Esophagus muscularis mucosa (tissue), 4 donors: ENCODE data around the gene AMFR. TPM values are rescaled to one million over a fixed set of nuclear protein-coding genes. Genes with fewer than 3 reads are reported as not detected.
A peak's percentile ranks its signal among the peaks of the same experiment; 100 is the strongest.

Source experiments
- DNase-seq: peaks from one replicate; pipeline ENCODE4 v3.0.0-alpha.2; 2017; ENCODE audit errors: extremely low spot score
- H3K27ac ChIP-seq, 4 donors: fragments of 200-600 bp; sonication (generic); replicated peaks in 1 of 4; 1 replicate in 3 of 4; 2 replicates in 1 of 4; pipeline ENCODE4 v1.5.1; 2016 to 2019; ENCODE audit warnings: mild to moderate bottlenecking in 1 of 4
- H3K27me3 ChIP-seq, 4 donors: fragments of 200-600 bp; sonication (generic); one replicate each; pipeline versions ENCODE4 v1.5.1 to v1.6.0; 2016 to 2019
- H3K36me3 ChIP-seq, 4 donors: fragments of 200-600 bp; sonication (generic); one replicate each; pipeline ENCODE4 v1.5.1; 2016 to 2019
- H3K4me1 ChIP-seq, 4 donors: fragments of 200-600 bp; sonication (generic); one replicate each; pipeline ENCODE4 v1.5.1; 2016 to 2019
- H3K4me3 ChIP-seq, 4 donors: fragments of 200-600 bp; sonication (generic); 1 replicate in 2 of 4; 2 replicates in 2 of 4; pipeline ENCODE4 v1.5.1; 2016 to 2019; ENCODE audit warnings: mild to moderate bottlenecking in 4 of 4, moderate library complexity in 1 of 4
- H3K9me3 ChIP-seq, 4 donors: fragments of 200-600 bp; sonication (generic); 1 replicate in 3 of 4; 2 replicates in 1 of 4; pipeline ENCODE4 v1.5.1; 2016 to 2019
- EP300 ChIP-seq: sonication (generic); formaldehyde crosslinking; IDR thresholded peaks from one replicate; pipeline ENCODE4 v1.6.1; 2017; ENCODE audit warnings: antibody characterized with exemption
- POLR2A ChIP-seq: fragments of 450-650 bp; IDR thresholded peaks from one replicate; pipeline ENCODE4 v1.6.1; 2017; ENCODE audit warnings: antibody characterized with exemption, moderate library complexity, mild to moderate bottlenecking, low read depth
- POLR2AphosphoS5 ChIP-seq, 2 donors: sonication (generic); formaldehyde crosslinking; IDR thresholded peaks; one replicate each; pipeline ENCODE4 v1.6.1; 2017; ENCODE audit warnings: antibody characterized with exemption in 2 of 2
- WGBS: methylation state at CpG from one replicate; pipeline ENCODE4 v1.1.5; 2018; 5-methylcytosine and 5-hydroxymethylcytosine counted together
- intact Hi-C: fragments of 100-400 bp; cut with DNase I; formaldehyde crosslinking; loops from one replicate; pipeline ENCODE4 v1.15.1; 2023
- total RNA-seq, 4 donors: library from RNA; depleted of rRNA; stranded (reverse); fragments of >200 nt; gene quantifications; one replicate each; pipeline versions ENCODE4 v1.1.0 to v1.2.1, GENCODE V29; 2016
- TF ChIP-seq, protein P1 (sequence below), 3 experiments: fragments of 200-600 bp in 2 of 3; fragments of 450-650 bp in 1 of 3; sonication (generic) in 2 of 3; IDR thresholded peaks; one replicate each; pipeline ENCODE4 v1.5.1; 2017 to 2019; ENCODE audit warnings: antibody characterized with exemption in 3 of 3, mild to moderate bottlenecking in 2 of 3, moderate library complexity in 1 of 3

AMFR gene
- total RNA-seq, 4 donors from 2014 or later, result 150 to 205 (median 179) TPM

DNA sequence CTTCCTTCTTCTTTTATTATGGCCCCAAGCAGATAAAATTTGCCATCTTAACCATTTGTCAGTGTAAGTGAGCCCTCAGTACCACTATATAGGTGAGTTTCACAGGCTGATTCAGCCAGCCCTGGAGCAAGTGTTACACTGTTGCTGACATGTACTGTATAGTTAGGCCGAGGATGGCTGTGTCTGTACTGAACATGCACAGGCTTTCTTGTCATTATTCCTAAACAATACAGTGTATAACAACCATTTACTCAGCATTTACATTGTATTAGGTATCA lies 53.7 kb downstream of the AMFR start:
- no peak for TF ChIP-seq POLR2A
- no peak for TF ChIP-seq EP300
- TF ChIP-seq POLR2AphosphoS5 (IDR thresholded peaks at IDR 0.05), result no peak
- TF ChIP-seq, protein P1, sequence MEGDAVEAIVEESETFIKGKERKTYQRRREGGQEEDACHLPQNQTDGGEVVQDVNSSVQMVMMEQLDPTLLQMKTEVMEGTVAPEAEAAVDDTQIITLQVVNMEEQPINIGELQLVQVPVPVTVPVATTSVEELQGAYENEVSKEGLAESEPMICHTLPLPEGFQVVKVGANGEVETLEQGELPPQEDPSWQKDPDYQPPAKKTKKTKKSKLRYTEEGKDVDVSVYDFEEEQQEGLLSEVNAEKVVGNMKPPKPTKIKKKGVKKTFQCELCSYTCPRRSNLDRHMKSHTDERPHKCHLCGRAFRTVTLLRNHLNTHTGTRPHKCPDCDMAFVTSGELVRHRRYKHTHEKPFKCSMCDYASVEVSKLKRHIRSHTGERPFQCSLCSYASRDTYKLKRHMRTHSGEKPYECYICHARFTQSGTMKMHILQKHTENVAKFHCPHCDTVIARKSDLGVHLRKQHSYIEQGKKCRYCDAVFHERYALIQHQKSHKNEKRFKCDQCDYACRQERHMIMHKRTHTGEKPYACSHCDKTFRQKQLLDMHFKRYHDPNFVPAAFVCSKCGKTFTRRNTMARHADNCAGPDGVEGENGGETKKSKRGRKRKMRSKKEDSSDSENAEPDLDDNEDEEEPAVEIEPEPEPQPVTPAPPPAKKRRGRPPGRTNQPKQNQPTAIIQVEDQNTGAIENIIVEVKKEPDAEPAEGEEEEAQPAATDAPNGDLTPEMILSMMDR (IDR thresholded peaks at IDR 0.05), result no peak
- no peak overlapping the region for H3K4me3 ChIP-seq
- intact Hi-C loops, result no loop called here
- H3K4me1 ChIP-seq, result peaks cover 17 to 39% (median 32%) of the 10 kb centered on the region in 4 donors
- H3K27ac ChIP-seq, result peak overlapping the region; percentile 41 to 59 (median 46)
- no peaks in the 10 kb centered on the region for H3K9me3 ChIP-seq
- no peak for DNase-seq
- H3K36me3 ChIP-seq, result peaks cover 17 to 46% (median 31%) of the 10 kb centered on the region in 4 donors
- no peaks in the 10 kb centered on the region for H3K27me3 ChIP-seq
- 67% methylated on average over 1 of the region's 1 CpG for WGBS

DNA sequence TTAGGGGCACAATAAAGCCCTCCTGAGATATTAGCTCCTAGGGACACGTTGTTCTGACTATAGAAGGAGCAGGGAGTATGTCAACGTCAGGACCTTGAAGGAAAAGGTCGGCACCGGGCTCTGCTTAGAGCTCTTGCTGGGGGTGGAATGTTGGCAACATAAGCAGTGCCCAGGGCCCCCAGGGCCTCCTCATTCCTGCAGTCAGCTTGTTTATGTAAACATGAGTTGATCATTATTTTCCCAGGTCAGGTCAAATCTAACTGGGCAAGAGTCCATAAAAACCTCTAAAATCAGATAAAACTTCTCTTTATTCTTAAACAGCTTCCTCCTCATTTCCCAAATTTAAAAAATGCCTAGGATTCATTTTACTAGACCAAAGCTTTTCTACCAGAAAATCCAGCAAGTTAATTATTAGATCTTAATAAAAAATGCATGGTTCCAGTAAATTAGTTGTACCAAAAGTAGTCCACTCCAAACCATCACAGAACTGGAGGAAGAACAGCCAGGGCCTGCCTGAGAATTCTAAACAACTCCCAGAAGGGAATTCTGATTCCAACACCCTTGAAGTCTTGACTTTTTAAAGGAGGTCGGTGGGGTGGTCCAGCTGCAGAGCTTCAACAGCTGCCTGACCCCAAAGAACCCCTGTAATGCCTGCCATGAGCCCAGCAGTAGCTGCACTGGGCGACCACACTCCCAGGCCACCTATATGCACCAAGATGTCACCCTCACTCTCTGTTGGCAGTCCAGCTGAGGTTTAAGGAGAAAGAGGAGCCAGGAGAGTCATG lies 54.3 kb downstream of the AMFR start:
- Histone ChIP-seq H3K4me3 (no peak overlapping the region), H3K27ac (peak overlapping the region; percentile 41 to 59 (median 46)), H3K27me3 (no peaks in the 10 kb centered on the region), H3K4me1 (peaks cover 17 to 39% (median 32%) of the 10 kb centered on the region in 4 donors), H3K36me3 (peaks cover 19 to 51% (median 34%) of the 10 kb centered on the region in 4 donors), H3K9me3 (no peaks in the 10 kb centered on the region)
- intact Hi-C loops, result no loop called here
- peak; percentile 64 for DNase-seq
- 42% methylated on average over 6 of the region's 6 CpGs for WGBS
- TF ChIP-seq, protein P1 (IDR thresholded peaks at IDR 0.05), result no peak
- TF ChIP-seq POLR2A, result no peak
- no peak for TF ChIP-seq POLR2AphosphoS5 (IDR thresholded peaks at IDR 0.05)
- TF ChIP-seq EP300, result no peak

DNA sequence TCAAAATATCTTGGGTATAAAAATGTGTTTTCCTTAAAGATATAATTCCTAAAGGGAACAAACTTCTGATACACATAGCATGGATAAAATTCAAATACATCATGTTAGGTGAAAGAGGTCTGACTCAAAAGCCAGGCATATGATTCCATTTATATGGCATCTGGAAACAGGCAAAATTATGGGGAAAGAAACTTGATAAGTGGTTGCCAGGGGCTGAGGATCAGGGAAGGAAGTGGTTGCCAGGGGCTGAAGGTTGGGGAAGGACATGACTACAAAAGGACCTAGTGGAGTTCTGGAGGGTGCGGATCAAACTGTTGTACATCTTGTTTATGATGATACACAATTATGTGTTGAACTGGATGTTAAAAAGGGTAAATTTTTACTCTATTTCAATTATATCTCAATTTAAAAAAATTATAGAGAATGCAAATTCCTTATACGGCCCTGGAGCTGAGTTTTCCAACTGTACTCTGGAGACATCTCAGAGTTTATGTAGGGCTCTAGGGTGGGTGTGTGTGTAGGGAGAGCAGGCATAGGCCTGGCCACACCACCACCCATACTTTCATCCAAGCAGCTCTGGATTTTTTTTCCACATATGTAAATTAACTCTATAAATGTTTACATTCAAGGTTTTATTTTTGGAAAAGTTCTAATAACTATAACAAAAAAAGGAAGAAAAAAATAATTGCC lies 55.0 kb downstream of the AMFR start:
- peak; percentile 68 for DNase-seq
- Histone ChIP-seq H3K4me1 (peaks cover 17 to 39% (median 32%) of the 10 kb centered on the region in 4 donors), H3K27me3 (no peaks in the 10 kb centered on the region), H3K4me3 (no peak overlapping the region), H3K9me3 (no peaks in the 10 kb centered on the region), H3K27ac (peak overlapping the region; percentile 41 to 59 (median 46)), H3K36me3 (peaks cover 19 to 54% (median 39%) of the 10 kb centered on the region in 4 donors)
- WGBS, result 85% methylated on average over 2 of the region's 2 CpGs
- intact Hi-C loops, result no loop called here
- no peak for TF ChIP-seq EP300
- TF ChIP-seq POLR2AphosphoS5 (IDR thresholded peaks at IDR 0.05), result no peak
- no peak for TF ChIP-seq POLR2A
- TF ChIP-seq, protein P1 (IDR thresholded peaks at IDR 0.05), result no peak

- H3K9me3 ChIP-seq, result no peaks in the 10 kb centered on the region
- H3K4me1 ChIP-seq, result peaks cover 17 to 39% (median 32%) of the 10 kb centered on the region in 4 donors
- no peaks in the 10 kb centered on the region for H3K27me3 ChIP-seq
- DNase-seq, result no peak
- WGBS, result 96% methylated on average over 5 of the region's 5 CpGs
- intact Hi-C loops, result no loop called here
- no peak overlapping the region for H3K27ac ChIP-seq
- no peak for TF ChIP-seq EP300
- no peak for TF ChIP-seq POLR2AphosphoS5 (IDR thresholded peaks at IDR 0.05)
- TF ChIP-seq, protein P1 (IDR thresholded peaks at IDR 0.05), result no peak
- no peak for TF ChIP-seq POLR2A
- no peak overlapping the region for H3K4me3 ChIP-seq
- H3K36me3 ChIP-seq, result peaks cover 25 to 57% (median 50%) of the 10 kb centered on the region in 4 donors
Observed at GRCh38 chr16:56369202-56369601, 56.1 kb downstream of the AMFR start.
